Natural killer cell (primary cell): Measurements from ENCODE around the gene ZBTB8B. TPM values are rescaled to one million over a fixed set of nuclear protein-coding genes. Genes with fewer than 3 reads are reported as not detected.
"Not testable (repeated sequence)": the region's sequence is repeated elsewhere in the genome, so short reads cannot be mapped to it uniquely, and the experiment has no call there.

Source experiments
- ATAC-seq, 3 donors: fragments of 150-1000 bp in 2 of 3; fragments of 200-7000 bp in 1 of 3; cut with Tn5 transposase; 1 replicate in 1 of 3; 2 replicates in 2 of 3; pipeline ENCODE4 v1.10.0; 2021; ENCODE audit warnings: mild to moderate bottlenecking in 2 of 3, moderate library complexity in 2 of 3
- DNase-seq, 2 donors: peaks; one replicate each; pipeline versions ENCODE4 v3.0.0 to v3.0.0-alpha.2; 2013 to 2021; ENCODE audit warnings: mixed read lengths in 1 of 2
- H3K27ac ChIP-seq: one replicate; pipeline ENCODE4 v1.5.1; 2013; ENCODE audit warnings: mild to moderate bottlenecking, low read length
- H3K27me3 ChIP-seq: one replicate; pipeline ENCODE4 v1.6.1; 2013; ENCODE audit warnings: low read length; ENCODE audit not compliant: control insufficient read depth, insufficient read depth
- H3K36me3 ChIP-seq: one replicate; pipeline ENCODE4 v1.6.1; 2013; ENCODE audit warnings: low read length; ENCODE audit not compliant: control insufficient read depth, insufficient read depth
- H3K4me1 ChIP-seq: one replicate; pipeline ENCODE4 v1.6.1; 2013; ENCODE audit warnings: low read length; ENCODE audit not compliant: control insufficient read depth, insufficient read depth
- H3K4me3 ChIP-seq: one replicate; pipeline ENCODE4 v1.5.1; 2013; ENCODE audit warnings: low read length
- H3K9me3 ChIP-seq: one replicate; pipeline ENCODE4 v1.6.1; 2013; ENCODE audit warnings: low read length; ENCODE audit not compliant: control insufficient read depth, insufficient read depth
- H3K27ac Mint-ChIP-seq, 2 donors: one replicate each; pipeline ENCODE4 v1.8.0; 2022; ENCODE audit warnings: mild to moderate bottlenecking in 2 of 2, mixed read lengths in 2 of 2, moderate library complexity in 1 of 2
- H3K27me3 Mint-ChIP-seq, 2 donors: one replicate each; pipeline ENCODE4 v1.8.0; 2022; ENCODE audit warnings: low read depth in 2 of 2, mixed read lengths in 2 of 2
- H3K36me3 Mint-ChIP-seq: one replicate; pipeline ENCODE4 v1.8.0; 2022; ENCODE audit warnings: mixed read lengths
- H3K4me1 Mint-ChIP-seq, 2 donors: one replicate each; pipeline ENCODE4 v1.8.0; 2022; ENCODE audit warnings: mixed read lengths in 2 of 2
- H3K4me3 Mint-ChIP-seq: one replicate; pipeline ENCODE4 v1.8.0; 2022; ENCODE audit warnings: mild to moderate bottlenecking, moderate library complexity, mixed read lengths
- H3K9me3 Mint-ChIP-seq, 2 donors: one replicate each; pipeline ENCODE4 v1.8.0; 2022; ENCODE audit warnings: mixed read lengths in 2 of 2
- WGBS: methylation state at CpG from one replicate; pipeline ENCODE4 v1.1.7; 2013; ENCODE audit warnings: missing lambda C conversion rate; ENCODE audit not compliant: insufficient coverage; 5-methylcytosine and 5-hydroxymethylcytosine counted together
- intact Hi-C: fragments of 100-400 bp; cut with micrococcal nuclease; formaldehyde crosslinking; loops from one replicate; pipeline ENCODE4 v1.14.2; 2022
- total RNA-seq, 4 donors: library from RNA; stranded (reverse); fragments of 120-200 nt in 1 of 4; gene quantifications; one replicate each; pipeline versions ENCODE4 v1.2.3 to v1.2.4, GENCODE V29; 2013 to 2022
- TF ChIP-seq, protein P1 (sequence below): fragments of 200-600 bp; IDR thresholded peaks from one replicate; pipeline ENCODE4 v1.8.0; 2022; ENCODE audit warnings: antibody characterized with exemption

ZBTB8B gene
- total RNA-seq, 3 donors from 2014 or later (not counting 1 experiment from before 2014, with no cell fraction given) = not detected

DNA sequence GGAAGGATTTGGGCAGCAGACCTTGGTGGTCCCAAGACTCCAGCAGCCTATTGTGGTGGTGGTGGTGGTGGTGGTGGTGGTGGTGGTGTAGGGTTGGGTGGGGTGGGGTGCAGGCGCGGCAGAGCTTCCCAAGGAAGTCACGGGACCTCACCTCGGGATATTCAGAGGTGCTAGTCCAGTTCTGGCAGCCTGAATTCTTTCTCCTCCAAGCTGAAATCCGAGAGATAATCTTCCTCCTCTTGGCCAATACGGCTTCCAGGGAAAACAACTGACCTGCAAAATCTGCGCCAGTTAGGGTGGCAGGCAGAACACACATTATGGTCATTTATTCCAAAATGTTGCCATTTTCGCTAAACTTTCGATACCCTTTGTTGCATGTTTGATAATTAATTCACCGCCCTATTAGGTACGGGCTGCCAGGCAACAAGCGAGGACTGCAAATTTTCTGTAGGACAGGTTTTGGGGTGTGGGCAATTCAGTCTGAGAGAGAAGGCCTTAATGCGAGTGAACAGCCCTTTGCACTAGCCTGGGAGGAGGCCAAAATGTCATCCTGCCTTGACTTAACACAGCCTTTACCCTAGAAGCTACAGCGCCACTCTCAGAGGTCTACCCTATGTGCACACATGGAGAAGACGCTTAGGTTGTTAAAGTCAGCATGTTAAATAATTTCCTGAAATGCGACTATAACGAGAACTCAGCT is 37.5 kb upstream of the ZBTB8B start:
- ATAC-seq (no peak), DNase-seq (no peak)
- H3K4me3 ChIP-seq = no peak overlapping the region
- Mint-ChIP-seq H3K36me3 (no peaks in the 10 kb centered on the region), H3K9me3 (no peaks in the 10 kb centered on the region), H3K27me3 (peaks cover 47 to 62% of the 10 kb centered on the region in 2 donors), H3K4me3 (no peak overlapping the region), H3K4me1 (no peaks in the 10 kb centered on the region), H3K27ac (no peak overlapping the region)
- 89% methylated on average over 15 of the region's 17 CpGs for WGBS
- H3K36me3 ChIP-seq = no peaks in the 10 kb centered on the region
- no peaks in the 10 kb centered on the region for H3K4me1 ChIP-seq
- peaks cover 5% of the 10 kb centered on the region for H3K27me3 ChIP-seq
- TF ChIP-seq, protein P1, sequence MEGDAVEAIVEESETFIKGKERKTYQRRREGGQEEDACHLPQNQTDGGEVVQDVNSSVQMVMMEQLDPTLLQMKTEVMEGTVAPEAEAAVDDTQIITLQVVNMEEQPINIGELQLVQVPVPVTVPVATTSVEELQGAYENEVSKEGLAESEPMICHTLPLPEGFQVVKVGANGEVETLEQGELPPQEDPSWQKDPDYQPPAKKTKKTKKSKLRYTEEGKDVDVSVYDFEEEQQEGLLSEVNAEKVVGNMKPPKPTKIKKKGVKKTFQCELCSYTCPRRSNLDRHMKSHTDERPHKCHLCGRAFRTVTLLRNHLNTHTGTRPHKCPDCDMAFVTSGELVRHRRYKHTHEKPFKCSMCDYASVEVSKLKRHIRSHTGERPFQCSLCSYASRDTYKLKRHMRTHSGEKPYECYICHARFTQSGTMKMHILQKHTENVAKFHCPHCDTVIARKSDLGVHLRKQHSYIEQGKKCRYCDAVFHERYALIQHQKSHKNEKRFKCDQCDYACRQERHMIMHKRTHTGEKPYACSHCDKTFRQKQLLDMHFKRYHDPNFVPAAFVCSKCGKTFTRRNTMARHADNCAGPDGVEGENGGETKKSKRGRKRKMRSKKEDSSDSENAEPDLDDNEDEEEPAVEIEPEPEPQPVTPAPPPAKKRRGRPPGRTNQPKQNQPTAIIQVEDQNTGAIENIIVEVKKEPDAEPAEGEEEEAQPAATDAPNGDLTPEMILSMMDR = no peak
- no peaks in the 10 kb centered on the region for H3K9me3 ChIP-seq
- intact Hi-C loops = no loop called here
- no peak overlapping the region for H3K27ac ChIP-seq

DNA sequence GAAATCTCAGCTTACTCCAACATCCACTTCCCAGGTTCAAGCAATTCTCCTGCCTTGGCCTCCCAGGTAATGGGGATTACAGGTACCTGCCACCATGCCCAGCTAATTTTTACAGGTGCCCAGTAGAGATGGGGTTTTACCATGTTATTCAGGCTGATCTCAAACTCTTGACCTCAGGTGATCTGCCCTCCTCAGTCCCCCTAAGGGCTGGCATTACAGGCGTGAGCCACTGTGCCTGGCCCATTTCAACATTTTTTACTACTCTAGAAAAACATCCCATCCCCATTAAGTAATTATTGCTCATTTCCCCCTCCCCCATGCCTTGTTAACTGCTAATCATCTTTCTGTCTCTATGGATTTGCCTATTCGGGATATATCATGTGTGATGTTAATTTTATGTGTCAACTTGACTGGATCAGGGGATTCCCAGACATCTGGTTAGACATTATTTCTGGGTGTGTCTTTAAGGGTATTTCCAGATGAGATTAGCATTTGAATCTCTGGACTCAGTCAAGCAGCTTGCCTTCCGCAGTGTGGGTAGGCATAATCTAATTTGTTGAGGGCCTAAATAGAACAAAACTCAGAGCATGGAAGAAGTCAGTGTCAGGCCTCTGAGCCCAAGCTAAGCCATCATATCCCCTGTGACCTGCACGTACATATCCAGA is 33.0 kb upstream of the ZBTB8B start:
- no peaks in the 10 kb centered on the region for H3K9me3 Mint-ChIP-seq
- H3K4me1 Mint-ChIP-seq = no peaks in the 10 kb centered on the region
- Histone ChIP-seq H3K4me3 (no peak overlapping the region), H3K27me3 (no peaks in the 10 kb centered on the region), H3K9me3 (no peaks in the 10 kb centered on the region), H3K4me1 (no peaks in the 10 kb centered on the region), H3K36me3 (no peaks in the 10 kb centered on the region), H3K27ac (no peak overlapping the region)
- TF ChIP-seq, protein P1 = no peak
- no peak for DNase-seq
- ATAC-seq = no peak
- no peak overlapping the region for H3K27ac Mint-ChIP-seq
- peaks cover 26 to 58% of the 10 kb centered on the region in 2 donors for H3K27me3 Mint-ChIP-seq
- H3K36me3 Mint-ChIP-seq = no peaks in the 10 kb centered on the region
- H3K4me3 Mint-ChIP-seq = no peak overlapping the region
- intact Hi-C loops = no loop called here
- 79% methylated on average over 3 of the region's 4 CpGs for WGBS

DNA sequence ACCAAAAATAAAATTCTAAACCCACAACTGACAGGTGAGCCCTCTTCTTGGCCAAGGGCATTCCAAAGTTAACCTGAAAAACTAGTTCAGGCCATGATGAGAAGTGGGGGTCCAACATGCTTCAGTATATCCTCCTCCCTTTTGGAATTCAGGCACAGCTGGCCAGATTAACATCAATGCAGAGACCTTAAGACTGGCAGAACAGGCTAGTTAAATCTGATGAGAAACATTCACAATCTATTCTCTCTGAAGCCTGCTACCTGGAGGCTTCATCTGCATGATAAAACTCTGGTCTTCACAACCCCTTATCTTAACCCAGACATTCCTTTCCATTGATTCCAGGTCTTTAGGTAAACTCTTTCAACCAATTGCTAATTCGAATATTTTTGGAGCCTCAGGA is 26.7 kb upstream of the ZBTB8B start:
- peaks cover 10 to 26% of the 10 kb centered on the region in 2 donors for H3K27me3 Mint-ChIP-seq
- H3K36me3 Mint-ChIP-seq = no peaks in the 10 kb centered on the region
- Histone ChIP-seq H3K9me3 (no peaks in the 10 kb centered on the region), H3K36me3 (no peaks in the 10 kb centered on the region), H3K4me1 (no peaks in the 10 kb centered on the region), H3K27ac (no peak overlapping the region), H3K4me3 (no peak overlapping the region), H3K27me3 (peaks cover 10% of the 10 kb centered on the region)
- ATAC-seq (no peak), DNase-seq (no peak)
- no peak overlapping the region for H3K27ac Mint-ChIP-seq
- no peak overlapping the region for H3K4me3 Mint-ChIP-seq
- WGBS = 80% methylated on average over 1 of the region's 1 CpG
- TF ChIP-seq, protein P1 = no peak
- intact Hi-C loops = no loop called here
- H3K4me1 Mint-ChIP-seq = no peaks in the 10 kb centered on the region
- peaks cover 0 to 2% of the 10 kb centered on the region in 2 donors for H3K9me3 Mint-ChIP-seq

DNA sequence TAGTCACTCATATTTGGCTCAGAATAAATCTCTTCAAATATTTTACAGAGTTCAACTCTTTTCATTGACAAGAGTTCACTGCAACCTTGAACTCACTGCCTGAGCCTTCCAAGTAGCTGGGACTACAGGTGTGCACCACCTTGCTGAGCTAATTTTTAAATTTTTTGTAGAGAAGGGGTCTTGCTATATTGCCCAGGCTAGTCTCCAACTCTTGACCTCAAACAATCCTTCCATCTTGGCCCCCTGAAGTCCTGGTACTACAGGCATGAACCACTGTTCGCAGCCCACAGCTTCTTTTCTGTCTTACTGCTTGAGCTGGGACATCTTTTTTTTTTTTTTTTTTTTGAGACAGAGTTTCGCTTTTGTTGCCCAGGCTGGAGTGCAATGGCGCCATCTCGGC is 26.1 kb upstream of the ZBTB8B start:
- H3K27ac Mint-ChIP-seq, ATAC-seq, H3K36me3 Mint-ChIP-seq, H3K9me3 ChIP-seq, H3K4me3 ChIP-seq, H3K4me1 Mint-ChIP-seq, H3K27ac ChIP-seq, H3K4me3 Mint-ChIP-seq, H3K4me1 ChIP-seq, DNase-seq, intact Hi-C loops, H3K9me3 Mint-ChIP-seq, H3K36me3 ChIP-seq: not testable (repeated sequence)
- peaks cover 10% of the 10 kb centered on the region for H3K27me3 ChIP-seq
- peaks cover 14 to 26% of the 10 kb centered on the region in 2 donors for H3K27me3 Mint-ChIP-seq
- WGBS = 83% methylated on average over 3 of the region's 4 CpGs

DNA sequence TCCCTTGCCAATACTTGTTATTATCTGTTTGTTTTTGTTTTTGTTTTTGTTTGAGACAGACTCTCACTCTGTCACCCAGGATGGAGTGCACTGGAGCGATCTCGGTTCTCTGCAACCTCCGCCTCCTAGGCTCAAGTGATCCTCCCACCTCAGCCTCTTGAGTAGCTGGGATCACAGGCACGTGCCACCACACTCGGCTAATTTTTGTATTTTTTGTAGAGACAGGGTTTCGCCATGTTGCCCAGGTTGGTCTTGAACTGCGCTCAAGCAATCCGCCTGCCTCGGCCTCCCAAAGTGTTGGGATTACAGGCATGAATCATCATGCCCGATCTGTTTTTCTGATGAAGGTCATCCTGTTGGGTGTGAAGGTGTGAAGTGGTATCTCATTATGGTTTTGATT is 23.4 kb upstream of the ZBTB8B start:
- not testable (repeated sequence) for H3K4me3 ChIP-seq, H3K27ac Mint-ChIP-seq, H3K4me3 Mint-ChIP-seq, H3K36me3 ChIP-seq, DNase-seq, H3K36me3 Mint-ChIP-seq, H3K4me1 Mint-ChIP-seq, ATAC-seq, H3K27ac ChIP-seq, H3K9me3 ChIP-seq, H3K4me1 ChIP-seq, H3K9me3 Mint-ChIP-seq
- WGBS = 95% methylated on average over 10 of the region's 10 CpGs
- intact Hi-C loops = loop anchor here (10.0 kb wide), 1 partner anchor 433 kb away; the partner anchor contains the start of gene FNDC5
- H3K27me3 ChIP-seq = peaks cover 10% of the 10 kb centered on the region
- peaks cover 16 to 28% of the 10 kb centered on the region in 2 donors for H3K27me3 Mint-ChIP-seq
